A673 (cell line): ENCODE measurements around the gene SLC44A2.

ENCODE experiments used
- CTCF ChIP-seq: fragments of 300-800, 200-600 bp; sonication (generic); conservative IDR thresholded peaks from 2 replicates; pipeline ENCODE4 v1.5.1; 2017; ENCODE audit warnings: low read depth, mild to moderate bottlenecking, antibody characterized with exemption, low read length, moderate library complexity, mixed read lengths
- EZH2 ChIP-seq: fragments of 200-600 bp; sonication (generic); IDR thresholded peaks from 2 replicates; pipeline ENCODE4 v1.6.1; 2017; ENCODE audit warnings: borderline replicate concordance, low read depth, mild to moderate bottlenecking, mixed read lengths, antibody characterized with exemption, low read length; ENCODE audit not compliant: poor library complexity, severe bottlenecking

DNA sequence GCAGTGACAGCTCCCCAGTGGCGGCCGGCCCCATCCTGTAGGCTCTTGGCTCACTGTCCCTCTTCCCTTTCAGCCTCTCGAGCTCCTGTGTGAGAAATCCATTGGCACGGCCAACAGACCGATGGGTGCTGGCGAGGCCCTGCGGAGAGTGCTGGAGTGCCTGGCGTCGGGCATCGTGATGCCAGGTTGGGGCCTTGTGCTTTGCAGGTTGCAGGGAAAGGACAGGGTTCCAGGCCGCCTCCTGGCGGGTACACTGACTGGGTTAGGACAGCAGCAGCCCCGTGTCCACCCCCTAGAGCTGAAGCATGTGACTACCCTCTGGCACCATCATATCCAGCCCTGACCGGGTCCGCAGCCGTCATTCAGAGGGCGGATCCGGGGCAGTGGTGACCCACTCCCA lies 54.4 kb downstream of the SLC44A2 start:
- TF ChIP-seq CTCF: no peak
- no peak for TF ChIP-seq EZH2
